Vagina (tissue), 2 donors: ENCODE data around the gene TENM4. TPM values are rescaled to one million over a fixed set of nuclear protein-coding genes. Genes with fewer than 3 reads are reported as not detected.

Experiments used
- DNase-seq, 2 donors: peaks; one replicate each; pipeline ENCODE4 v3.0.0-alpha.2; 2017; ENCODE audit errors: extremely low spot score in 2 of 2
- H3K27ac ChIP-seq: fragments of 200-600 bp; sonication (generic); one replicate; pipeline ENCODE4 v1.5.1; 2019
- H3K27me3 ChIP-seq: fragments of 200-600 bp; sonication (generic); one replicate; pipeline ENCODE4 v1.5.1; 2019
- H3K36me3 ChIP-seq, 2 donors: fragments of 200-600 bp; sonication (generic); one replicate each; pipeline ENCODE4 v1.5.1; 2017 to 2019
- H3K4me1 ChIP-seq: fragments of 200-600 bp; sonication (generic); one replicate; pipeline ENCODE4 v1.5.1; 2019
- H3K4me3 ChIP-seq, 2 donors: fragments of 200-600 bp; sonication (generic); 1 replicate in 1 of 2; 2 replicates in 1 of 2; pipeline ENCODE4 v1.5.1; 2016 to 2019
- H3K9me3 ChIP-seq: fragments of 200-600 bp; sonication (generic); one replicate; pipeline ENCODE4 v1.5.1; 2019
- POLR2A ChIP-seq, 2 donors: fragments of 450-650 bp; IDR thresholded peaks; one replicate each; pipeline ENCODE4 v1.6.1; 2017; ENCODE audit warnings: antibody characterized with exemption in 2 of 2, mild to moderate bottlenecking in 2 of 2, moderate library complexity in 2 of 2
- POLR2AphosphoS5 ChIP-seq, 2 donors: sonication (generic); formaldehyde crosslinking; IDR thresholded peaks; one replicate each; pipeline ENCODE4 v1.9.0; 2017; ENCODE audit warnings: antibody characterized with exemption in 2 of 2, mild to moderate bottlenecking in 2 of 2, low read depth in 1 of 2; ENCODE audit not compliant: insufficient read depth in 1 of 2
- intact Hi-C: fragments of 100-400 bp; cut with DNase I; formaldehyde crosslinking; loops from one replicate; pipeline ENCODE4 v1.15.1; 2023
- total RNA-seq: library from RNA; depleted of rRNA; stranded (reverse); fragments of >200 nt; gene quantifications from one replicate; pipeline ENCODE4 v1.2.3, GENCODE V29; 2016
- TF ChIP-seq, protein P1 (sequence below), 3 experiments: fragments of 450-650 bp in 2 of 3; fragments of 200-600 bp in 1 of 3; sonication (generic) in 1 of 3; IDR thresholded peaks; one replicate each; pipeline ENCODE4 v1.5.1; 2017 to 2019; ENCODE audit warnings: antibody characterized with exemption in 3 of 3, mild to moderate bottlenecking in 2 of 3, moderate library complexity in 2 of 3

The TENM4 gene
- total RNA-seq, 1 donor from 2014 or later: 12.5 TPM

DNA sequence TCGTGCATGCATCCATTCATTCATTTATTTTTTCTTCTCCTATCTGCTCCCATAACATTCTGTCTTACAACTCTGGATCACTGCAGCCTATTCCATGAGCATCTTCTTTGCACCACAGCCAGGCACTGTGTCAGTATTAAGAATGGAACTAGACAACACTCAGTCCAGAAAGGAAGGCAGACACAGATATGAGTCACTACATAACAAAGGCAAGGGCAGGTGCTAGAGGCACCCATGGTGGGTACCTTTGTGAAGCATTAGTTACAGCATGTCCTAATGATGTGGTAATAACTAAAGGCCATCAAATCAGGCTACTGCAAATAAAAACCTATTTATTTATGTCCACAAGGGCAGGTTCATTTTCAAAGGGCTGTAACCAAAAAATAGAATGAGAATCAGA is 28.1 kb downstream of the TENM4 start:
- intact Hi-C loops: no loop called here
- no peak overlapping the region for H3K27ac ChIP-seq
- TF ChIP-seq POLR2AphosphoS5 (IDR thresholded peaks at IDR 0.05; ENCODE audit: insufficient read depth in 1 of 2, low read depth in 1 of 2): no peak
- no peak for TF ChIP-seq POLR2A (IDR thresholded peaks at IDR 0.05)
- TF ChIP-seq, protein P1, sequence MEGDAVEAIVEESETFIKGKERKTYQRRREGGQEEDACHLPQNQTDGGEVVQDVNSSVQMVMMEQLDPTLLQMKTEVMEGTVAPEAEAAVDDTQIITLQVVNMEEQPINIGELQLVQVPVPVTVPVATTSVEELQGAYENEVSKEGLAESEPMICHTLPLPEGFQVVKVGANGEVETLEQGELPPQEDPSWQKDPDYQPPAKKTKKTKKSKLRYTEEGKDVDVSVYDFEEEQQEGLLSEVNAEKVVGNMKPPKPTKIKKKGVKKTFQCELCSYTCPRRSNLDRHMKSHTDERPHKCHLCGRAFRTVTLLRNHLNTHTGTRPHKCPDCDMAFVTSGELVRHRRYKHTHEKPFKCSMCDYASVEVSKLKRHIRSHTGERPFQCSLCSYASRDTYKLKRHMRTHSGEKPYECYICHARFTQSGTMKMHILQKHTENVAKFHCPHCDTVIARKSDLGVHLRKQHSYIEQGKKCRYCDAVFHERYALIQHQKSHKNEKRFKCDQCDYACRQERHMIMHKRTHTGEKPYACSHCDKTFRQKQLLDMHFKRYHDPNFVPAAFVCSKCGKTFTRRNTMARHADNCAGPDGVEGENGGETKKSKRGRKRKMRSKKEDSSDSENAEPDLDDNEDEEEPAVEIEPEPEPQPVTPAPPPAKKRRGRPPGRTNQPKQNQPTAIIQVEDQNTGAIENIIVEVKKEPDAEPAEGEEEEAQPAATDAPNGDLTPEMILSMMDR (IDR thresholded peaks at IDR 0.05): no peak

DNA sequence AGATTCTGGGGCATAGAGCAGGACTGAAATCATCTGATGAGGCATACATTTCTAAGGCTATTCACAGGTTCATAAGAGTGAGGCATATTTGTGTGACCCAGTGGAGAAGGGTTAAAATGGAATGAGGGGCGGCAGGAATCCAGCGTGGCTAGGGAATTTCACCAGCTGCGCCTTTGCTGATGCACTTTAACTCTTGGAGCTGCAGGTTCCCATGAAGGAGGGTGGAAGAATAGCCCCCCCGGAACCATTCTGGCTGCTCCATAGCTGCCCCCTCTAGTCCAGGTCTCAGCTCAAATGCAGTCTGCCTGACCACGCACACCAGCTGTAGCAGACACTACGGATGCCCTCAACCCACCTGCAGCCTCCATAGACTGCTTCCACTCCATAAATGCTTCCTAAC is 31.5 kb downstream of the TENM4 start:
- Histone ChIP-seq H3K4me3 (no peak overlapping the region), H3K4me1 (peaks cover 17% of the 10 kb centered on the region), H3K27me3 (no peaks in the 10 kb centered on the region), H3K27ac (no peak overlapping the region), H3K36me3 (no peaks in the 10 kb centered on the region), H3K9me3 (no peaks in the 10 kb centered on the region)
- DNase-seq: no peak
- intact Hi-C loops: no loop called here
- TF ChIP-seq, protein P1 (IDR thresholded peaks at IDR 0.05): no peak
- no peak for TF ChIP-seq POLR2AphosphoS5 (IDR thresholded peaks at IDR 0.05; ENCODE audit: insufficient read depth in 1 of 2, low read depth in 1 of 2)
- no peak for TF ChIP-seq POLR2A (IDR thresholded peaks at IDR 0.05)

More for the DNA sequence above, 28.1 kb downstream of the TENM4 start:
- Histone ChIP-seq H3K36me3 (no peaks in the 10 kb centered on the region), H3K9me3 (no peaks in the 10 kb centered on the region), H3K27me3 (no peaks in the 10 kb centered on the region), H3K4me3 (no peak overlapping the region), H3K4me1 (peaks cover 23% of the 10 kb centered on the region)
- DNase-seq: no peak

DNA sequence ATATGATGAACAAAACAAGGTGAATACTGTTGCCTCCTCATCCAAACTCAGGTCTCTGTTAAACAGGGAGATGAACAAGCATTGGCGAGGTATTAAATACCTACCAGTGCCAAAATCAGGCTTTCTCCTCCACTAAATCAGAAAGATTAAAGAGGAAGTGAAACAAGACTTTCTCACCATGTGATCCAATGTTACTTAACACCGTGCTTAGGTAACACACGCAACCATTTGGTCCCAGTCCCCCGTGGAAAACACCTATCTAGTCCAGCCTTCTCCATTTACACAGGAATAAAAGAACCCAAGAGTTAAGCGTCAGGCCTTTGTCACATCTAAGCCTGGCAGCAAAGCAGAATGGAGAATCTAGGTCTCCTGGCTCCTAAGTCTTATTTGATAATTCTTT is 34.5 kb downstream of the TENM4 start:
- no peak for TF ChIP-seq POLR2A (IDR thresholded peaks at IDR 0.05)
- TF ChIP-seq POLR2AphosphoS5 (IDR thresholded peaks at IDR 0.05; ENCODE audit: insufficient read depth in 1 of 2, low read depth in 1 of 2): no peak
- TF ChIP-seq, protein P1 (IDR thresholded peaks at IDR 0.05): no peak
- H3K36me3 ChIP-seq: no peaks in the 10 kb centered on the region
- no peaks in the 10 kb centered on the region for H3K9me3 ChIP-seq
- H3K27ac ChIP-seq: no peak overlapping the region
- DNase-seq: no peak
- no peaks in the 10 kb centered on the region for H3K4me1 ChIP-seq
- intact Hi-C loops: no loop called here
- H3K27me3 ChIP-seq: no peaks in the 10 kb centered on the region
- no peak overlapping the region for H3K4me3 ChIP-seq

DNA sequence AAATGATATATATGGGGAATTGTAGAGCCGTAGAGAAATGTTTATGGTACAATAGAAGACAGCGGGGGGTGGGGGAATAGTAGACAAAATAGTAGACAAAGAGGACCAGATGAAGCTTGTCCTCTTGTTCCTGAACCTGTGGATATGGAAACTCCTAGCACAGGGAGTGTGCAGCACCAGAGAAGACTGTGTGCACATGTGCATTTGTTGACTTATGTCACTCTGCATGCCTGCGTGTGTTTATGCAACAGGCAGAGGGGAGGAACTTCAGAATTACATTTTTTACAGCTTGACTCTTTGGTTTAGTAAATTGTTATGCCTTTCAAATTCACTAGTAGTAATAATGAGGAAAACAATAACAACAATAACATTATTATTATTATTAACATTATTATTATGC is 36.0 kb downstream of the TENM4 start:
- no peak for DNase-seq
- Histone ChIP-seq H3K4me1 (no peaks in the 10 kb centered on the region), H3K9me3 (no peaks in the 10 kb centered on the region), H3K27ac (no peak overlapping the region), H3K27me3 (no peaks in the 10 kb centered on the region), H3K36me3 (no peaks in the 10 kb centered on the region), H3K4me3 (no peak overlapping the region)
- TF ChIP-seq POLR2A (IDR thresholded peaks at IDR 0.05): no peak
- intact Hi-C loops: no loop called here

DNA sequence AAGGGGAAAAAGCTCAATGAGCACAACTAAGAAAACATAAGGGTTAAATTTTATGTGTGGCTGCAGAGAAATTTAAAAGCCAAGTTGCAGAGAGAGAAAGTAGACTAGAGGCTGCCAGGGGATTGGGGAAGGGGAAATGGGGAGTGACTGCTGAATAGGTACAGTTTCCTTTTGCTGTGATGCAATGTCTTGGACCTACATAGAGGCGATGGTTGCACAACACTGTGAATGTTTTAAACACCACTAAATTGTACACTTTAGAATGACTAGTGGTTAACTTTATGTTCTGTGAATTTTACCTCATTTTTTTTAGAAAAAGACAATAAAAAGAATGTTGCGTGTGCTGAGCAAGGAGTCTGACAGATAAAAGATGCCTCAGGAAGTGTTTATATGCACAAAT is 36.5 kb downstream of the TENM4 start:
- TF ChIP-seq POLR2A (IDR thresholded peaks at IDR 0.05) (no peak), POLR2AphosphoS5 (IDR thresholded peaks at IDR 0.05; ENCODE audit: insufficient read depth in 1 of 2, low read depth in 1 of 2) (no peak)
- TF ChIP-seq, protein P1 (IDR thresholded peaks at IDR 0.05): no peak
- Histone ChIP-seq H3K4me1 (no peaks in the 10 kb centered on the region), H3K27ac (no peak overlapping the region), H3K9me3 (no peaks in the 10 kb centered on the region), H3K36me3 (no peaks in the 10 kb centered on the region), H3K4me3 (no peak overlapping the region), H3K27me3 (no peaks in the 10 kb centered on the region)
- DNase-seq: no peak
- intact Hi-C loops: no loop called here

DNA sequence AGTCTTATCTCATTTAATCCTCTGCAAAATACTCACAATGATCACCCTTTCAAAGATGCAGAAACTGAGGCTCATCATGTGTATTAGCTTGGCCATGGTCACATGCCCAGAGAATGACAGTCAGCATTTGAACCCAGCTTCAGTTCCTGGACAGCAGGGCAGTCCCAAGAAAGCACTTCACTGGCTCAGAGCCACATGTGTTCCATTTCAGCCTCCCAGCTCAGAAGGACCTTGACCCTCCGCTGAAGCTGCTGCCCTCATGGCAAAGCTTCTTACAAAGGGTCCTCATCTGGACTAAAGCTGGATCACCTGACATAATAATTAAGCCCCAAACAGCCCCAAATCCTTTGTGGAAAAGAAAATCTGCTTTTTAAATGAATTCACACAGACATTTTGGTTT is 37.0 kb downstream of the TENM4 start:
- no peak for DNase-seq
- Histone ChIP-seq H3K27ac (no peak overlapping the region), H3K27me3 (no peaks in the 10 kb centered on the region), H3K9me3 (no peaks in the 10 kb centered on the region), H3K36me3 (no peaks in the 10 kb centered on the region), H3K4me1 (no peaks in the 10 kb centered on the region), H3K4me3 (no peak overlapping the region)
- intact Hi-C loops: no loop called here
- TF ChIP-seq POLR2AphosphoS5 (IDR thresholded peaks at IDR 0.05; ENCODE audit: insufficient read depth in 1 of 2, low read depth in 1 of 2): no peak
- TF ChIP-seq, protein P1 (IDR thresholded peaks at IDR 0.05): no peak
- TF ChIP-seq POLR2A (IDR thresholded peaks at IDR 0.05): no peak
